NCI-H524 (cell line): ENCODE data around the gene P3H2.
"Not testable (repeated sequence)": the region's sequence is repeated elsewhere in the genome, so short reads cannot be mapped to it uniquely, and the experiment has no call there.

Source experiments
- DNase-seq, 2 experiments: peaks; one replicate each; lab custom pipeline; 2025; lab: John Stamatoyannopoulos, UW

The P3H2 gene

DNA sequence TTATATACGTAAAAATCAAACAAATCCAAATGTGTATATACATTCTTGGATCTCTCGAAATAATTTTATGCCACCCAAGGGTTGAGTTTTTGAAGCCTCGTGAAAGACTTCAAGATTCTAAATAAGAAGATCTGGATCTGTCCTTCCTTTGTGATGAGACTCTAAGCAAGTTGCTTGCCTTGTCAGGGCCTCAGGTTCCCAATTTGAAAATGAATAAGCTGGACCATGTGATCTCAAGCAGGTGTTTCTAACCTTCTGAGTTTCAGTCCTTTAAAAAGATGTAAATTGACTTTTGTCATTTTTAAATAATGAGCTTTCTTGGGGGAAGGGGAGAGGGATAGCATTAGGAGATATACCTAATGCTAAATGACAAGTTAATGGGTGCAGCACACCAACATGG is 137.1 kb downstream of the P3H2 start:
- DNase-seq = no peak

DNA sequence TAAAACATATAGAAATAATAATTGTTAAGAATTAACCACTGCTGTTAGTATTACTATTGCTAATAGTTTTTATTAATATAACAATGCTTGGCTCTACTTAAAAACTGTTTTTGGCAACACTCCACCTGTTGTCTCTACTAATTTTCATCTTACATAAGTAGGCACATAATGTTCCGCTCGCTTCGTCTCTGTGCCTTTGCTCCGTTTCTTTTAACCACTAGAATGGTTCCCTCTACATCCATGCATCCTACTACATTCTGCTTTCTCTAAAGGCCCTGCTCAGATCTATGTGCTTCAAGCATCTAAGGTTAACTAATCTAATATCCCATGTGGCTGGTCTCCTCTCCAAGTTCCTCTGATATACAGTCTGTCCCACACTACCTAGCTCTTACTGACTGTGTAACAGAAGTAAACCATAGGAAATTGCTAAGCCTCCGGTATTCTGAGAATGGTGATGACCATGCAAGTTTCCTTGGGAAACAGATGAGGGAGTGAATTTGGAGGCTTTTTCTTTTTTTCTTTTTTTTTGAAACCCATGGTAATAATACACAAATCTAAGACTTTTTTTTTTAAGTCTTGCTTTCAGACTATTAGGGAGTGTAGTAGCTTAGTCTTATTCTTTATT is 138.3 kb downstream of the P3H2 start:
- no peak for DNase-seq

DNA sequence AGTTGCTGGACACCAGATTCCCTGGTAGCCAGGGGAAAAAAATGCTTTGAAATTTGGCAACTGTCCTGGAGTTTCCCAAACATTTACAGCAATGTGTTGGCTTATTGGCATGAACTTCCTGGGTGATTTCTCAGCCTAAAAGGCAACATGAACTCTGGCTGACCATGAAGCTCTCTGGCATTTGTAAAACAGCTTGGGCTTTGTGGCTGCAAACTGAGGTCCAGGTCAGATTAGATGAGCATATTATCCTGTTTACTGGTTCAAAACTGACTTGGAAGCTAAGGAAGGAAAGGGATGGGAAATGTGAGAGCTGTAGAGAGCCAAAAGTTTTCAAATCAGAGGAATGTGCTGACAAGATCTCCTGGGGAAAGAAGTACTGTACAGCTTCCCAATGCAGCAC is 139.0 kb downstream of the P3H2 start:
- DNase-seq = no peak

DNA sequence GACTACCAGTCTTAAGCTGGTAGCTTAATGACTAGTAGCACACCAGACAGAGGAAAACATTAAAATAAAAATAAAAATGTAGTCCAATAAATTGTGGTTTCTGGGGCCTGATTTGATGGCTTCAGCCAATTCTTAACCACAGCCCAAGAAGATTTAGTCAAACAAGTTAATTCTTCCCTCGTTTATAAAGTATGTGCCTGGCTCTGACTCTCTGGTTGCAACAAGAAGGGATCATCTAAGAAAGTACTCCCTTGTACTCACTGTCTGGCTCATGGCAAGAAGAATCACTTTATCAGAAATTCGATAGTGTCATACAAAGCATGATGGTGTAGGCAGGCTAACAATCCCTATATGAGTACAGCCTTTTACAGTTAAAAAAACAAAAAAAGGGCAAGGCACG is 141.9 kb downstream of the P3H2 start:
- no peak for DNase-seq

DNA sequence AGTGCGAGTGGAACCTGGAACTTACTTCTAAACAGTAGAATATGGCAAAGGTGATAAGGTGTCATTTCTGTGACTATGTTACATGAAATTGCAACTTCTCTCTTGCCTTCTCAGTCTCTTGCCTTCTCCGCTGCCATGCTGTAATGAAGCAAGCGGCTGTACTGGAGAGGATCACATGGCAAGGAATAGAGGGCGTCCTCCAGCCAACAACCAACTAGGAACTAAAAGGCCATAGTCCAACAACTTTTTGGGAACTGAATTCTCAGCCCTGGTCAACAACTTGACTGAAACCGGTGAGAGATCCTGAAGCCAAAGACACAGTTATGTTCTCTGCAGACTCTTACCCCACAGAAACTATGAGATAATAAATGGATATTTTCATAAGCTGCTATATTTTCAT is 143.5 kb downstream of the P3H2 start:
- DNase-seq = peak in 1 of 2 experiments; percentile 56

DNA sequence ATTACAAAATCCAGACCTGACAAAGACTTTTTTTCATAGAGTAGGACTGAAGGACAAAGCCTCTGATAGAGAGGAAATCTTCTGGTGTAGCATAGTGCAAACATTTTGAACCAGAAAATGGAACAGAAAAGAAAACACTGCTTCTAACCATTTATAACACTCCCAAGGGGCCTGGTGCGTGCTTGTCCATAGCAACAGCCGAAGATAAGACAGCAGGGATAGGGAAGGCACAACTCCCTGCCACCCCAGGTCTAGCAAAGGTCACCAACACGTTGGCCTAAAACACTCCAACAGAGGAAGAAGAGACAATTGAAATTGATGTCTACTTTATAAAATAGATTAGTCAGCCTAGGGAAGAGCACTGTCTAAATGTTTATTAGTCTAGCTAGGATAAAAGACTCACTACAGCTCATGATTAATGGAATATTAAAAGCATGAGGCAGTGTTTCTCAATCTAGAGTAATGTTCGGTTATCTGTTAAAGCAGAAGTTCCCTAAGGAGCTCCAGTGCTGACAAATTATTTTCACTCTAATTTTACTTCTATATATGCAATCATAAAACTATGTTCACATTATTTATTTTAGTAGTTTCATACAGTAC is 145.2 kb downstream of the P3H2 start:
- no peak for DNase-seq

DNA sequence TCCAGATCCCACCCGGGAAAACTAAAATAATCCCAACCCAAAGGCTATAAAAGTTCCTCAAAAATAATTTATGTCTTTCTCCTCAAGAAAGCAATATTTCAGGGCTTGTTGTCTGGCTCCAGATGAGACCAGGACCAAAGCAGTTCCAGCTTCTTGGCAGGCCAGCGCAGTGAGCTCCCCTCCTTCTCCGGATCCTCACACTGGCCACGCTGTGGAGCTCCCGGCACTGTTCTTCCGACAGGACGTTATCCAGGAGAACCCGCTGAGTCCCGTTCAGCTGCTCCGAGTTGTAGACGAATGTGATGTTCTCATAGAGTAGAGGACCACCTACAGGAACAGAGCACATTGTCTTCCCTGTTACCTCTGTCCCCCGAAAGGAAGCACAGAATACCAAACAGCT is 146.3 kb downstream of the P3H2 start:
- DNase-seq = no peak

DNA sequence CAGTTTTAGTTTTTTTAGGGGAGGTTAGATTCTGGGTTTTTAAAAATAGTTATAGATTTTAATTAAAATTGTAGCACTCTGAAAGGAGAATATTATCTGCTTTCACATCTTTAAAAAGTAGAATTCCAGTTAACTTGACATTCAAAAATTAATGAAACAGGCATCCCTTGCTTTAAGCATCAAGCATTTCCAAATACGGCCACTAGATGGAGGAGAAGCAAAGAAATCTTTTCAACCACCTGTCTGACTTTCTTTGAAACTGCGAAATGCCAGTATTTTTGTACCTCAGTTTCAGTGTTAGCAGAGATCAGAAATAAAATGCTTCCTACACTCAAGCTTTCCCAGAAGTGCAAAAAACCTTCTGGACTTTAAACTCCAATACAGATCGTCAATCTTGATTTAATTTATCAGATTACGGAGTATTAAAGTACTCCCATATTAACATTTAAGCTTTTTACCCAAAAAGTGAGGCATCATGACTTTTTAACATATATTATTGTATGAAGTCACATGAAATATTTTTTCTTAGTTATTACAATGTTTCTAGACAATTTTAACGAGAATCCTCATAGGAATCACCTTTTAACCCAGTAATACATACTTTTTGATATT is 153.3 kb downstream of the P3H2 start:
- peak; percentile 25 to 66 for DNase-seq

DNA sequence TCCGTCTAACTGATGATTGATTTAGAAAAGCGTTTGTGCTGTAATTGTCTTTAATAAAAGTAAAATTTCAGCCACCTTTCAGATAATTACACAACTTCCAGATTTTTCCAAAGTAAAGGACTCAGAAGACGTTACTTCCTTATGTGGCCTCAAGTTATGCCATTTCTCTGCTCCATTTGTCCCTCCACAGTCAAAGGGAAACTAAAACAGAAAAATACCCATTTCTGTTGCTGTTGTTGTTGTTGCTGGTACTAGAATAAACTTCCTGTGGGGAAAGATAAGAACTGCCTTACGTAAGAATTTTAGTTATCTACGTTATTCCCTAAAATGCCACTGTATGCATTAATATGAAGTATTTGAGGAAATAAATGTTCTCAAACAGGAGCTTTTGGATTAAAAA is 153.9 kb downstream of the P3H2 start:
- DNase-seq = no peak

DNA sequence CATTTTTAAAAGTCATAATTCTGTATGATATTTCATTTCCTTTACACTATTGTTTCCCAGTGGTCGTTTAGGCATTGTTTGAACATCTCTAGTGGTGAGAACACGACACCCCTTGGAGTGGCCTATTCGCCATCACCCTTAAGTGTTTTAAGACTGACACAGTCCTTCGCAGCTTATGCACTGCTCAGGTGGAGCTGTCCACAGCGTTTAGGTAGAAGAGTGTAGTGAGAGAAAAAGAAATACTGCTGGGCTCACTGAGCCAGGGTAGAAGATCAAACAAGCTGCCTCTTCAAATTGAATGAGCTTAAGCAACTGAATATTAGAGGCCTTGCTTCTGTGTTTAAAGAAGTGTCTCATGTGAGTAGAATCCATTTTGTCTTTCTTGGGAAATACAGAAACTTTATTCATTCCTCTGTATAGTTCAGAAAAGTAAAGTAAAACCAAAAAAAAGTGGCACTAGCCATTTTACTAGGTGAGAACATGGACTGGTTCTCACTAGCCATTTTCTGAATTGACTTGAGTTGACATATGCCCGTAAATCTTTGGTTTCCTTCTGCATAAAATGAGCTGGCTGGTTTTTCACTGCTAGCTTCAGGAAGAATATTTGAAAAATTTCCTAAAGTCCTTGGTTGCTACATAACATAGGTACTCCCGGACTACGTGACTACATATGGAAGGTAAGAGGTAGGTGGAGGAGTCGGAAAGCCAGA is 155.9 kb downstream of the P3H2 start:
- no peak for DNase-seq

DNA sequence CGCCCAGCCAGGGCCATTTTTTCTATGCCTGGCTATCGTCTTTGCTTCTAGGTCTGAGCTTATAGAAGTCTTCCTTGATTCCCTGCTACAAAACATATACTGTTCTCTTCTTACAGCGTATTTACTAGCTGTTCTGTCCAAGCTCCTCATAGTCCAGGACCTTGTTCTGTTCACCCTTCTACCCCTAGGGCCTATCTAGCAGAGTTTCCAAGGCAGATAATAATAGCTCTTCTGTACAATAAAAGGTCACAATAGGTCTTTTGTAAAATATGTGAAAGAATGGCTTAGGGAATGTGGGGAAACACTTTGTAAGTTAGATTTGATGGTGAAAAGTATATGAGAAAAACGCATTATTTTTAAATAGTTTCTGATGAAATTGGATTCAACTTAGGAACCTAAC is 158.2 kb downstream of the P3H2 start:
- DNase-seq = no peak

DNA sequence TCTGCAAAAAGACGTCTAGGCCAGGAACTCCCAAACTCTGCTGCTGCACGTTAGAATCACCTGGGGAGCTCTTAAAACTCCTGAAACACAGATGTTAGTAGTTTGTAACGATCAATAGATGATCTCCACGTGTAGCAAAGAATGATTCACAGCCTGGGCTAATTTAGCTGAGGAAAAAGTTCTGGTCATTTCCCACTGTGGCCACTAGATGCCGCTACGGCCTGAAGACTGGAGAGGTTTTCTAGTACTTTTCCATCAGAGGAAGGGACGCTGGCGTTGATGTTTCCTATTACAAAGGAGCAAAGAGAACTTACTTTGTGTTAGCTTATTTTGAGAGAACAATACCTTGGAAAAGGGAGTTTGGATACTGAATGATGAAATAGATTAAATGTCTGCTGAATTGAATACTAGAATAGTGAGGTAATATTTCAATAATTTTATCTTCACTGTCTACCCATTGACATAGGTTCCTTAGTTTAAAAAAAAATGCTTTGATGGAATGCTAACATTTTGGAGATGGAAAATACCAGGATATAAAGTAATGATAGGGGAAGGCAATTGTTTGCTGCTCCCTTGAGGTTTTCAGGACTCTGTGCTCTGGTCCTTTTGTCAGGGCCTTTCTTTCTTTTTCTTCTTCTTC is 159.1 kb downstream of the P3H2 start:
- peak; percentile 83 to 91 for DNase-seq

DNA sequence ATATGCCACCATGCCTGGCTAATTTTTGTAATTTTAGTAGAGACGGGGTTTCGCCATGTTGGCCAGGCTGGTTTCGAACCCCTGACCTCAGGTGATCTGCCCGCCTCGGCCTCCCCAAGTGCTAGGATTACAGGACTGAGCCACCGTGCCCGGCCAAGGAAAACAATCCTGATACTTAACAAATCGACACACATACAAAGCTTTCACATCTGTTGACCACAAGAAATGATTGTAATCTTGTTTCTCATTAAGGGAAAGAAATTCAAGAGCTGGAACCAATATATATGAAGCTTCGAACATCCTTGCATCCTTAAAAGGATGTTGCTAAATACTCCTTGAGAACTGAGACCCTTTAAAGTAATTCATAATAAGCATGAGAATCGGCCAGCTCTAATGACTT is 159.6 kb downstream of the P3H2 start:
- not testable (repeated sequence) for DNase-seq

DNA sequence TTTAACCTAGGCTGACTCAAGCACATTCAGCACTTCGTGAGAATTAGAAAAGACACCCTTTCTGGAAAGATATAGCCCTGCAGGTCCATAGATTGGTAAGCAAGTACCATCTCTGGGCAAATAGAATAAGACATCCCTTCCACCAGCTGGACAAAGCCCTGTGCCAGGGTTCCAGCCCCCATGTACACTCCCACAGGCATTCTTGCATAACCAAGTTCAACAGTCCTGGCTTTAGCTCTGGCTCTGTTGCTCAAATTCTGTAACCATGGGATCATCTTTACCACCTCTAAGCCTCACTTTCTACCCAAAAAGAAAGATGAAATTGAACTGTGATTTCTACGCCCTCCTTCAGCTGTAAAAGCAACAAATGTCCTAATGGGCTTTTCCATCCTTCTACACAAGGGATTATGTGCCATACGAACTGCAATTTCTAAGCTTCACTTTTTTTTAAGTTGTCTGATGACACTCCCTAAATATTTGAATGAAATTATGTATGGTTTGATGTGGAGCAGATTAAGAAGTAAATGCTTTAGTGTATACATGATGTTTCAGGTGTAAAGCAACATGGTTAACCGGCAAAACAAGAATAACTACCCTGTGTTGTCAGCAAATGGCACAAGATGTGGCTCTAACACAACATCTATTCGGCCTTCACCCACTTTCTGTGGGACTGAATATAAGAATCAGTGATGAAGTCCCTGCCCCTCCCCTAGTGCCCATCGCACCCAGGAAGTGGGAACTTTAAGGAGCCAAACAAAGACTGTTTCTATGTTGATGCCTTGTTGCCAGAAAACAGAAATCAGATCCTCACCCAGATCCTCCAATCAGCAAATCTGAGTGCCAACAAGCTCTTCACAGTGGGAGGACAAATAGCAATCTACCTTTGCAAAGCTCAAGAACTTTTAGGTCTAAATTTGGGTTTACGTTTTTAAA is 165.7 kb downstream of the P3H2 start:
- no peak for DNase-seq

DNA sequence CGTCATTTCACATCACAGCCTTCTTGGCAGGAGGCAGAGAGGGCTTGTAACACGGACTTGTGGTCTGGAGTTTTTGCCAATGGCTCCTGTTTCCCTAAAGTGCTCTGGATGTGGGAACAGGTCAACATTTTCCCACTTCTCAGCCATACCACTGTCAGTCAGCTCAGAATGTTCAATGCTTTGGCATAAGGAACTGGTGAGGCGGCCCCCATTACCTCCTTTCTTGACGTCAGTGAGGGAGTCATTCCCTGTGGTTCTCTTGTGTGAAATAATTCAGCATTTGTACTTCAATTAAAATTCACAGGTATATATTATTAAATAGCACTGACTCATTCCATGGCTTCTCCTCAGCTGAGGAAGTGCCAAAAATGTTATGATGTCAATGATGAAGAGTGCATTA is 167.1 kb downstream of the P3H2 start:
- no peak for DNase-seq

DNA sequence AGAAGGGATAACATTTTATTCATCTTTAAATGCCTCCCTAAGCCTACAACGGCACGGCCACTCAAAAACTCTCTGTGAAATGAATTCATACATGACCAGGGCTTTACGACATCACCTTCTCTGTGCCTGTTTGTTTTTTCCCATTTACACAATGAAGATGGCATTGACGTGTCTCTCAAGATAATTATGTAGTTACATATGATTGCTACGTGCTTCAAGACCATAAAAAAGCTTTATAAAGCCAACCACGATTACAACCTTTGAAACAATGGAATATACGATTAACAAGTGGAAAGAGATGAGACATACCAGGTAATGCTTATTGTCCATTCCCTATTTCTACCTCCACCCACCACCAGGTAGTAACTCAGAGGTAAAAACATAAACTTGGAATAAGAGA is 168.4 kb downstream of the P3H2 start:
- no peak for DNase-seq

DNA sequence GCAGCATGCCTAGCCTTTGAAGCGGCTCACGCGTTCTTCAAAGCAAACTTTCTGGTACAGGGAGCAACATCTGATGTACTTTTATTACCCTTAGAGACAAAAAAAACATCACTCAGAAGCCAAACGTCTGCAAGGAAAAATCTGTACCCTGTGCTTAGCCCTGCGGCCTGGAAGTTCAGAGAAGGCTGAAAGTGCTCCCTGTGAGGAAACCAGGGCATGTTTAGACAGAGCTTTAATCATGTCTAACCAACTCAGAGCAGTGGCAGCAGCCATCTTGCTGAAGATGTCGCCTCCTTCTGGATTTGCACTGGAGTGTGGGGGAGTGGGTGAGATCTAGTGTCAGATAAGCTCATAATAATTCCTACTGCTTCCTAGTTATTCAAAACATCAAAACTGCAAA is 170.4 kb downstream of the P3H2 start:
- peak in 1 of 2 experiments; percentile 46 for DNase-seq

DNA sequence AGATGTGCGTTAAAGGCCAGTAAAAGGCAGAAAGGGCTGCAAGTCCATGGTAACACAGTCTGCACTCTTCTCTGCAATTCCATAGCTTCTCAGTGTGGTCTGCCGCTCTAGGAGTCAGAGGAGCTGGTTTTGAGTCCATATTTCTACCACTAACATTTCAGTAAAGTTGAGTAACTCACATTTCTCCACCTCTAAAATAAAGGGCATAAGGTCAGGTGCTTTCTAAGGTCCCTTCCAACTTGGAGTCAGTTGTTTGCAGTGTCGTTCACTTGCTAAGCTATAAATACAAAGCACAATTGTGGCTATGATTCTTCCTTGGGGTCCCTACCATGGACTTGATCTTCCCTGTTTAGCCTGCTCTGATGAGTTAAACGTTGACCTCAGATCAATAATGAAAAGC is 171.1 kb downstream of the P3H2 start:
- no peak for DNase-seq

DNA sequence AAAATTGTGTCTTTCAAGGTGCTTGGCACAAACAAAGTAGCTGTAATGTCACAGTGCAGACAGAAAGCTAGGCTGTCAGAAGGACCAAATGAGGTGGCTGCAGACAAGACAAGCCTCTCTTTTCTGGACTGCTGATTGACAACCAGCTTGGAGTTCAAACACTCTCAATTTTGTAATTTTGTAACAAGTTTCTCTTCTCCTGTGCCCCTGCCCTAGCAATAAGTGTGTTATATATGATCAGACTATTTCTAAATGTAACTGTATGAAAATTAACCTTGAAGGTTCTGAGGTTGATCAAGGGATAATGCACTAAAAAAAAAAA is 172.0 kb downstream of the P3H2 start:
- DNase-seq = no peak

DNA sequence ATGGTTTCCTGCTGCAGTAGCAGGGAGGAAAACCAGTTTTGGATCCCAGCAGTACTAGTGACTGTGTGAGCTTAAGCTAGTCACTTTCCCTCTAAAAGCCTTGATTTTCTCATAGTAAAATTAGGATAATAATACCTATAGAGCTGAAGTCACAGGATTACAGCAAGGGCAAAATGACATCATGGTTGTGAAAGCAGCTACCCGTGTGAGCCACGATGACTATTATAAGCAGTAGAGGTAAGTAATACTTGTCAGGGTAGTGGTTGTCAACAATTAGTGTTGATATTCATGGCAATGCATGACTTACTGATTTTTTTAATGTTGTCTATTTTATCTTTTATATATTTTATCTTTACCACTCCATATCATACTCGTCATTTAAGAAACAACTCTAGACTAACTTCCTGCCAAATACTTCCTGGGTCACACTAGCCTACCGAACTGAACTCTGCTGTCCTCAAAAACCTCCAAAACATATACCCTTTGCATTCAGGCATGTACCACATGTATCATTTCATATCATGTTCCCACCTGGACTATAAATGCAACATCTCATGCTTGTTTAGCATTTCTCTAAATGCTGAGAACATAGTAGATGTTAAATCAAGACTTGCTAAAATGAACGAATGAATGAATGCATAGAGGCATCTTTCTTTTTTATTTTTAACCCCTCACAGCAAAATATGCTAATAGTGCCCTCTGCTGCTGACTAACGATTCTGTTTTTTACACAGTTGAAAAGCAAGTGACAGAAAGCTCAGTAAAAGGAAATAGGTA is 172.6 kb downstream of the P3H2 start:
- peak; percentile 13 to 44 for DNase-seq

DNA sequence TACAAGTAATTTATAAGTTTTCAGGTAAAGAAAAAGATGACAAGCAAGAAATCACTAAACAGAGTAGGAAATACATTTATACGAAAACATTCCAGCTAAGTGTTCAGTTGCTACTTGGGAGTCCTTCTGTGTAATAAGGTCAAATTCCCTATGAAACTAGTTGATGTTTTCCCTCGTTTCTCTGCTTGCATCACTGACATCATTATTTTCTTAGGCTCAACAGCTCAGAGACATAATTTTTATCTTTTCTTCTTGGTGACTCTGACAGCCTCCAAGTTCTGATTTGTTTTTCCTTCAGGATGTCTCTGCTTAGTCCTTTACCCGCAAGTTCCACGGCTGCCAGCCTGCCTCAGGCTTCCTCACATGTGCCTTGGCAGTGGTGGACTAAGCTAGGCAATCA is 173.6 kb downstream of the P3H2 start:
- DNase-seq = no peak
